H1 (cell line): ENCODE results near the gene ALAS1.

Experiments used
- EZH2 ChIP-seq: fragments of 200-600 bp; sonication (generic); IDR thresholded peaks from 2 replicates; pipeline ENCODE4 v1.7.1; 2012; ENCODE audit warnings: low read depth, mild to moderate bottlenecking, moderate library complexity, low read length, inconsistent platforms; ENCODE audit not compliant: severe bottlenecking
- GABPA ChIP-seq: IDR thresholded peaks from 2 replicates; pipeline ENCODE4 v1.6.1; 2011; ENCODE audit warnings: mild to moderate bottlenecking, low read length, moderate library complexity, borderline replicate concordance; ENCODE audit not compliant: insufficient read depth
- JUN ChIP-seq: IDR thresholded peaks from 2 replicates; pipeline ENCODE4 v1.6.1; 2011; ENCODE audit warnings: low read depth, mild to moderate bottlenecking, improper control_type of control experiment, low read length
- KDM1A ChIP-seq: fragments of 200-600, 300-600 bp; sonication (generic); IDR thresholded peaks from 2 replicates; pipeline ENCODE4 v1.7.1; 2016; ENCODE audit warnings: mild to moderate bottlenecking, low read length, borderline replicate concordance
- POLR2A ChIP-seq, 2 experiments: IDR thresholded peaks; 1 replicate in 1 of 2; 2 replicates in 1 of 2; pipeline ENCODE4 v1.6.1; 2011; ENCODE audit warnings: low read depth in 2 of 2, low read length in 2 of 2, mild to moderate bottlenecking in 2 of 2; ENCODE audit errors: control extremely low read depth in 1 of 2
- POLR2AphosphoS5 ChIP-seq: IDR thresholded peaks from 2 replicates; pipeline ENCODE4 v1.6.1; 2011; ENCODE audit warnings: low read depth, low read length
- TBP ChIP-seq: IDR thresholded peaks from 2 replicates; pipeline ENCODE4 v1.6.1; 2011; ENCODE audit warnings: low read depth, low read length, improper control_type of control experiment
- TF ChIP-seq, protein P1 (sequence below), 3 experiments: IDR thresholded peaks; 1 replicate in 2 of 3; 2 replicates in 1 of 3; pipeline versions ENCODE4 v1.5.1 to v1.6.1; 2011; ENCODE audit warnings: low read length in 3 of 3, mild to moderate bottlenecking in 3 of 3, inconsistent platforms in 2 of 3, low read depth in 1 of 3, moderate library complexity in 1 of 3; ENCODE audit not compliant: insufficient read depth in 1 of 3; ENCODE audit errors: control extremely low read depth in 1 of 3

GRCh38 chr3:52262447-52262846 is 64.5 kb downstream of the ALAS1 start:
- TF ChIP-seq, protein P1, sequence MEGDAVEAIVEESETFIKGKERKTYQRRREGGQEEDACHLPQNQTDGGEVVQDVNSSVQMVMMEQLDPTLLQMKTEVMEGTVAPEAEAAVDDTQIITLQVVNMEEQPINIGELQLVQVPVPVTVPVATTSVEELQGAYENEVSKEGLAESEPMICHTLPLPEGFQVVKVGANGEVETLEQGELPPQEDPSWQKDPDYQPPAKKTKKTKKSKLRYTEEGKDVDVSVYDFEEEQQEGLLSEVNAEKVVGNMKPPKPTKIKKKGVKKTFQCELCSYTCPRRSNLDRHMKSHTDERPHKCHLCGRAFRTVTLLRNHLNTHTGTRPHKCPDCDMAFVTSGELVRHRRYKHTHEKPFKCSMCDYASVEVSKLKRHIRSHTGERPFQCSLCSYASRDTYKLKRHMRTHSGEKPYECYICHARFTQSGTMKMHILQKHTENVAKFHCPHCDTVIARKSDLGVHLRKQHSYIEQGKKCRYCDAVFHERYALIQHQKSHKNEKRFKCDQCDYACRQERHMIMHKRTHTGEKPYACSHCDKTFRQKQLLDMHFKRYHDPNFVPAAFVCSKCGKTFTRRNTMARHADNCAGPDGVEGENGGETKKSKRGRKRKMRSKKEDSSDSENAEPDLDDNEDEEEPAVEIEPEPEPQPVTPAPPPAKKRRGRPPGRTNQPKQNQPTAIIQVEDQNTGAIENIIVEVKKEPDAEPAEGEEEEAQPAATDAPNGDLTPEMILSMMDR (IDR thresholded peaks at IDR 0.05; ENCODE audit: control extremely low read depth in 1 of 3, insufficient read depth in 1 of 3, low read depth in 1 of 3, low read length in 3 of 3), result no peak
- TF ChIP-seq GABPA, result no peak
- TF ChIP-seq EZH2, result no peak
- TF ChIP-seq JUN, result no peak
- TF ChIP-seq POLR2A (IDR thresholded peaks at IDR 0.05; ENCODE audit: control extremely low read depth in 1 of 2, low read depth in 2 of 2, low read length in 2 of 2), result no peak
- no peak for TF ChIP-seq TBP
- TF ChIP-seq POLR2AphosphoS5, result no peak
- no peak for TF ChIP-seq KDM1A
